Stimulated activated naive CD8-positive, alpha-beta T cell treated with anti-CD3 and anti-CD28 coated beads, Interleukin-15, amount 100 ng/mL, for 72 hours (primary cell): ENCODE data around the gene TOX3.

ENCODE experiments used
- ATAC-seq: fragments of 150-1000 bp; cut with Tn5 transposase; 2 replicates; pipeline ENCODE4 v1.10.0; 2021; ENCODE audit warnings: mild to moderate bottlenecking, moderate library complexity
- DNase-seq, 2 donors: peaks; one replicate each; pipeline ENCODE4 v3.0.0; 2021 to 2022
- H3K27ac Mint-ChIP-seq, 2 donors: one replicate each; pipeline ENCODE4 v1.8.0; 2022; ENCODE audit warnings: mild to moderate bottlenecking in 2 of 2, mixed read lengths in 2 of 2, moderate library complexity in 2 of 2
- H3K27me3 Mint-ChIP-seq: one replicate; pipeline ENCODE4 v1.8.0; 2022; ENCODE audit warnings: mixed read lengths
- H3K4me1 Mint-ChIP-seq: one replicate; pipeline ENCODE4 v1.8.0; 2022; ENCODE audit warnings: mild to moderate bottlenecking, mixed read lengths
- H3K4me3 Mint-ChIP-seq, 2 donors: one replicate each; pipeline ENCODE4 v1.8.0; 2022; ENCODE audit warnings: mild to moderate bottlenecking in 2 of 2, mixed read lengths in 2 of 2, moderate library complexity in 1 of 2
- H3K9me3 Mint-ChIP-seq, 2 donors: one replicate each; pipeline ENCODE4 v1.8.0; 2022; ENCODE audit warnings: mixed read lengths in 2 of 2

TOX3 gene

DNA sequence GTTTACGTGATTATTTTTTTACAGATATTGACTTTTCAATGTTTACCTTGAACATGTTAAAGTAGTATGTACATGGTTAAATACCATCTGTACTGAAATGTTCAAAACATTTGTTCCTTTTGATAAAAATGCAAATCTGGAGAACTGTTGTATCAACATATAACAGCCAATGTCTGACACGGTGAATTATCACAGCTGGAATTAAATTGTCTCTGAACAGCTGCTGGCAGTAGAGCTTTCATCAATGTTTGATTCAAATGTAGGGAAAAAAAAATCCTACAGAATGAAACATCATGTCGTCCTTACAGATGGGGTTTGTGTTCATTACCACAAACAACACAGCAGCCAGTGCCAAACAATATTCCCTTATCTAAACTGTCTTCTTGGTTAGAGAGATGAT lies 79.9 kb downstream of the TOX3 start:
- Mint-ChIP-seq H3K27me3 (no peaks in the 10 kb centered on the region), H3K27ac (no peak overlapping the region), H3K4me1 (no peaks in the 10 kb centered on the region), H3K9me3 (no peaks in the 10 kb centered on the region), H3K4me3 (no peak overlapping the region)
- DNase-seq (no peak), ATAC-seq (no peak)

DNA sequence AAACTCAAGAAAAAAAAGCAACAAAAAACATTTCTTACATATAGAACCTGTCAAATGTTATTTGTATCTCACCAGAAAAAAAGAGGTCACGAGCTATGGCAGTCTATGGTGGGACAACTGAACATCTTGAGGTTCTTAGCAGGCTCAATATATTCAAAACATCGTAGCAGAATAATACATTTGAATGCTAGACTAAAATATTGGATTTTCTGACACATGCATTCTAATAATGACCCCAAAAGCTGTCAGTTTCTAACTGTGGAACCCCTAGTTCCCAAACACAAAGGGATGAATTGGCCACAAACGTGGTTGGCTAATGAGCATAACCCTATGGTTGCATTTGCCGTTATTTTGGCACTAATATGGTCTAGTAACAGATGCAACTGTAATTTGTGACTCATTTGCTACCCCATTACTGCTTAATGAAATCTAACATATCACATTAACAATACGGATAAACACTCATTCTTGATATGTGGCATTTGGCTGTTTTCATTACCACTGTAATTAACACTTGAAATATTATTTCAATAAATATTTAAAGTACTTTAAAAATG lies 81.2 kb downstream of the TOX3 start:
- DNase-seq (no peak), ATAC-seq (no peak)
- no peak overlapping the region for H3K4me3 Mint-ChIP-seq
- H3K4me1 Mint-ChIP-seq = no peaks in the 10 kb centered on the region
- H3K9me3 Mint-ChIP-seq = no peaks in the 10 kb centered on the region
- no peaks in the 10 kb centered on the region for H3K27me3 Mint-ChIP-seq
- no peak overlapping the region for H3K27ac Mint-ChIP-seq

DNA sequence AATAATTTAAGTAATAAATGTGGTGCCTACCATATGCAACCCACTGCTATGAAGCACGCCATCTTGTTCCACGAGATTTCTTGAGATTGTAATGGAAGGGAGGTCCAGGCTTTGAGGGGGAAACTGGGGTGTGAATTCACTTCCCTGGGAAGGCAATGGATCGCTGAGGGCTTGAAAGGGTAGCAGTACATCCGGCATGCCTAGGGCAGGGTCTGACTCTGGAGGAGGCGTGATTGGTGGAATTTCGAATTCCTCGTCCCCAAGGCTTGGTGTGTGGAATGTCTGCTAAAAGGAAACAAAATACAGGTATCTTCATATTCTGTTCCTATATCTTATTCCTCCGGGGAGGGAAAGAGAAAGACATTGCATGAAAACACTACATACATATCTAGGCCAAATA lies 83.0 kb downstream of the TOX3 start:
- no peak for DNase-seq
- no peaks in the 10 kb centered on the region for H3K9me3 Mint-ChIP-seq
- no peaks in the 10 kb centered on the region for H3K27me3 Mint-ChIP-seq
- no peaks in the 10 kb centered on the region for H3K4me1 Mint-ChIP-seq
- ATAC-seq = no peak
- H3K27ac Mint-ChIP-seq = no peak overlapping the region
- H3K4me3 Mint-ChIP-seq = no peak overlapping the region

DNA sequence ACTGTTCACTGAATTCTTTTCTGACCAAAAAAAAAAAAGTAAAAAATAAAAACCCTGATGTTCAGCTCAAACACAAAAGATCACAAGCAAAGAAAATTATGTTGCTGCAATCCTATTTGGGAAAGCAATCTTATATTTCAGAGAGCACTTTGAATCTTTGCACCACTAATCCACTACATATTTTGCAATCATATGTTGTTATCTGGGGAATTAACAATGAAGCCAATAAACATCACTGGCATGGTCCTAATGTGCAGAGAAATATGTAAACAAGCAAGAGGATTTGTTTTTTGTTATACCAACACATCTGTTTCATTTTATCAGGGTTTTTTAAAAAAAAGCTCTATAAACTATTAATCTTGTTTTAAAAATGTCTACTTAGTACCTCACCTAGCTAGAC lies 84.1 kb downstream of the TOX3 start:
- Mint-ChIP-seq H3K27ac (no peak overlapping the region), H3K9me3 (no peaks in the 10 kb centered on the region), H3K4me3 (no peak overlapping the region), H3K4me1 (no peaks in the 10 kb centered on the region), H3K27me3 (no peaks in the 10 kb centered on the region)
- no peak for DNase-seq
- ATAC-seq = no peak

DNA sequence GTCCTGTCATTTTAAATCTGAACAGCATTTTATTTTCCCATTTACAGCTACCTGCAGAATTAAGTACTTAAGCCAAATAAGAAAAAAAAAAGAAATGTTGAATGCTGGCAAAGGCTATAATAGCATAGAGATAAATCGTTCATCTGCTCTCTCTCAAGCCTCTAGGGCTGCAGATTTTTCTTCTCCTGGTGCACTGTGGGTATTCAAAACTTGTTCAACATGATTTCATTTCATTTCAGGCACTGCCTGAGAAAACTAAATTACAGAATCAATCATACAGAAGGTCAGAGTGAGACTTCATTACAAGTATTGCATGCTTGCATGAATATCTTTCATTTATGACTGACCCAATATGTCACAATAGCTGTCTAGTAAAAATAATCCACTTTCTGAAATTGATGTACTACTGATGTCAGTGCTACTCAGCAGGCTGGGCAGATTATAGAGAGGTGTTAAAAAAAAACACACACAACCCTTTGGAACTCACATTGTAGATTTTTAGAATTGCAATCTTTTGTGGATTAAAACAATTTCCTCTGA lies 86.2 kb downstream of the TOX3 start:
- H3K9me3 Mint-ChIP-seq = peaks cover 0 to under 1% of the 10 kb centered on the region in 2 donors
- no peaks in the 10 kb centered on the region for H3K27me3 Mint-ChIP-seq
- no peak overlapping the region for H3K27ac Mint-ChIP-seq
- DNase-seq (no peak), ATAC-seq (no peak)
- no peak overlapping the region for H3K4me3 Mint-ChIP-seq
- H3K4me1 Mint-ChIP-seq = no peaks in the 10 kb centered on the region

DNA sequence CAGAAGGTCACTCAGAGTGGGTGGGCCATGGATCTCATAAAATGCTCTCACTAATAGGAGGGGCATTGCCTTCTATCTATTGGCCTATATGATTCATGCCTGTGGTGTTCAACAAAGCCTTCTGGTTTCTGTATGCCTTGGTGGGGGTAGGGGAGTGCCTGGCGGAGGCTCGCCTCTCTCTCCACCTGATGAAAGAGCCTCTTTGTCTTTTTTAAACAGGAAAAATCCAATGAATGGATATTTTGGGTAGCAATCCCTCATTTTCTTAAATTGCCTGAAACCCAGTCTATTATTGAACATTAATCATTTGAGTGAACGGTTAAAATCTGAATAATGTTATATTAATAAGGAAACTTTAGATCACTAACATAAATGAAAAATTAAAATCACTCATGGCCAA lies 90.6 kb downstream of the TOX3 start:
- H3K27ac Mint-ChIP-seq = no peak overlapping the region
- H3K4me3 Mint-ChIP-seq = no peak overlapping the region
- ATAC-seq (no peak), DNase-seq (no peak)
- H3K9me3 Mint-ChIP-seq = peaks cover 0 to 5% of the 10 kb centered on the region in 2 donors
- H3K4me1 Mint-ChIP-seq = no peaks in the 10 kb centered on the region
- H3K27me3 Mint-ChIP-seq = no peaks in the 10 kb centered on the region

DNA sequence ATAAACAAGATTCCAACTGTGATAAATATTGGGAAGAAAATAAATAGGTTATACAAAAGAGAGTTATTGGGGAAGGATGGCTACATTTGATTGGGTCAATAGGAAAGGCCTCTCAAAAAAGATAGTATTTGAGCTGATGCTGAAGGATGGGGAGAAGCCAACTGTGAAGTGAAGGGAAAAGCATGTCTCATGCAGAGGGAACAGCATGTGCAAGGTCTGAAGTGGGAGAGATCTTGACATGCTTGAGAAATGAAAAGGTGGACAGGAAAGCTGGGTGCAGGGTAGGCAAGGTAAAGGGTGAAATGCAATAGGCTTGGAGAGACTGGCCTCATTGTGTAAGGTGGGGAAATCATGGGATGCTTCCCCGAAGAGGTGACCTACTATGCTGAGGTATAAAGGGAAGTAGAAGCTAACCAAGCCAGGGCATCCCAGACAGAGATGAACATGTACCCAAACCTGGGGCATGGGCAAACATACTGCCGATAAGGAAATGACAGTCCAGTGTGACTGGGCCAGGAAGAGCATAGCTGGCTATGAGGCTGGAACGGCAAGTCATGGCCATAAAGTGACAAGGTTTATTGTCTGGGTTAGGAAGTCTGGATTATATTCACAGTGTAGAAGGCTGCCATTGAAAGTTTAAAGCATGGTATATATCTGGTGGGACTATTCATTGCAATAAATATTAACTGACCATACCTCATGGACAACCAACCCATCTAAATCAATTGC lies 91.2 kb downstream of the TOX3 start:
- Mint-ChIP-seq H3K4me1 (no peaks in the 10 kb centered on the region), H3K27me3 (no peaks in the 10 kb centered on the region), H3K4me3 (no peak overlapping the region), H3K9me3 (peaks cover 0 to 5% of the 10 kb centered on the region in 2 donors), H3K27ac (no peak overlapping the region)
- ATAC-seq (no peak), DNase-seq (no peak)

DNA sequence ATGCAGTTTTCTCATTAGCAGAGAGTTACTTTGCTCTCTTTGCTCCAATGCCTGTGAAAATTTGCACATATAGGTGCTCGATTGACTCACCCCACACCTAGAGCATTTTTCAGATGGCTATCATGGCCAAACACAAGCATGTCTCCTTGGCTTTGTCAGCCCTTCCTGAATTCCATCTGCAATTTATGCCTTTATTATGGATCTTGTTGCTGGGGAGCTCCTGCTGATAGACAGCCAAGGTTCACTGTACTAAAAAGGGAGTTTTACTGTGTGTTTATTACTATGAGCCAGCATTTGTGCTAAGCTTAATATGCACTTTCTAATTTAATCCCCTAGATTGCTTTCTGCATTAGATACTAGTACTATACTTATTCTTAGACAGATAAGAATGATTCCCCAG lies 93.3 kb downstream of the TOX3 start:
- Mint-ChIP-seq H3K27ac (no peak overlapping the region), H3K27me3 (no peaks in the 10 kb centered on the region), H3K9me3 (peaks cover 0 to 9% of the 10 kb centered on the region in 2 donors), H3K4me1 (no peaks in the 10 kb centered on the region), H3K4me3 (no peak overlapping the region)
- DNase-seq = no peak
- no peak for ATAC-seq

DNA sequence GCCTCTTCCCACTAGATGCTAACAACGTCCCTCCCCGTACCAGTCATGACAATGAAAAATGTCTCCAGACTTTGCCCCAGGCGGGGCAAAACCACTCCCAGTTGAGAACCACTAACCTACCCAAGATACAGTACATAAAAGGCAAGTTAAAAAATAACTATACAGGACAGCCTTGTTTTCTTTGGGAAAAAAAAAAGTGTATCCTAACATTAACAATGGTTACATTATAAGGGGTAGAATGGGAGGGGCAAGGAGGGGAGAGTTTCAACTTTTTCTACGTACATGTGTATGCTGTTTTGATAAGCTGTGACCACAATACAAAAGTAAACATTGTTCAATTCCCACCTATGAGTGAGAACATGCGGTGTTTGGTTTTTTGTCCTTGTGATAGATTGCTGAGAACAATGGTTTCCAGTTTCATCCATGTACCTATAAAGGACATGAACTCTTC lies 94.9 kb downstream of the TOX3 start:
- Mint-ChIP-seq H3K9me3 (peaks cover 0 to 11% of the 10 kb centered on the region in 2 donors), H3K4me3 (no peak overlapping the region), H3K27ac (no peak overlapping the region), H3K27me3 (no peaks in the 10 kb centered on the region), H3K4me1 (no peaks in the 10 kb centered on the region)
- ATAC-seq = no peak
- DNase-seq = no peak

DNA sequence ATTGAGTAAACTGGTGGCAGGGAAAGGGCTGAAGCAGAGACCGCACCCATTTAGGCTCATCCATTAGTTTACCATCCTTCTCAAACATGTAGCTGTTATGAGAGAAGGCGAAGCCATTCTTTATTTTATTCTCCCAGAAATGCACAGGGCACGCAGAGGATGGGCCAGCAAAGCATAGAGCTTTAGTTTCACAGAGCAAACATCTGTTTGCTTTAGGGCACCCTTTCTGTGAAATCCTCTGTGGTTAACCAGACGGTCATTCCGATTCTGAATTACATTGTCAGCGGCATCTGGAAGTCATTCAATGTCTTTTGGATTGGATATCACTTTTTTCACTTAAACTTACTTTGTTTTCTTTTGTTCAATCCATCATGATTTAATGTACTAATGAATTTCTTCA lies 96.0 kb downstream of the TOX3 start:
- no peak for DNase-seq
- peaks cover 0 to 11% of the 10 kb centered on the region in 2 donors for H3K9me3 Mint-ChIP-seq
- no peak overlapping the region for H3K27ac Mint-ChIP-seq
- no peak overlapping the region for H3K4me3 Mint-ChIP-seq
- ATAC-seq = no peak
- no peaks in the 10 kb centered on the region for H3K27me3 Mint-ChIP-seq
- no peaks in the 10 kb centered on the region for H3K4me1 Mint-ChIP-seq

DNA sequence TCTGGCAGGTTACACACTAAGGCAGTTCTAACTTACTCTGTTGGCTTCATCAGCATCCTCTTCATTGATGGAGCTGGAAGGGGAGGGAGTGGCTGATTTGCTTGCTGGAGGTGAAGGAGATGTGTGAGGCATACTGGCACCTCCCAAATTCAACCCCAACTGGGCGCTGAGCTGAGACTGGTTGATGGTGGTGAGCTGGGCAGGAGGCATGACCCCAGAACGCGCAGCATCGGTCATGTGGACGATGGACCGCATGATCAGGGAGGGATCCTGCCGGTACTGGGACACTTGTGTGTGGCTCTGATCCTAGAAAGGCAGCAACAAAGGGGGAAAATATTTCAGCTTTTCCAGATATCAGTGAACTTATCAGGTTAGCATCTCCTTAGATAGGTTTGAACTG lies 96.7 kb downstream of the TOX3 start:
- DNase-seq (no peak), ATAC-seq (no peak)
- Mint-ChIP-seq H3K27me3 (no peaks in the 10 kb centered on the region), H3K4me3 (no peak overlapping the region), H3K27ac (no peak overlapping the region), H3K4me1 (no peaks in the 10 kb centered on the region), H3K9me3 (peaks cover 0 to 6% of the 10 kb centered on the region in 2 donors)

DNA sequence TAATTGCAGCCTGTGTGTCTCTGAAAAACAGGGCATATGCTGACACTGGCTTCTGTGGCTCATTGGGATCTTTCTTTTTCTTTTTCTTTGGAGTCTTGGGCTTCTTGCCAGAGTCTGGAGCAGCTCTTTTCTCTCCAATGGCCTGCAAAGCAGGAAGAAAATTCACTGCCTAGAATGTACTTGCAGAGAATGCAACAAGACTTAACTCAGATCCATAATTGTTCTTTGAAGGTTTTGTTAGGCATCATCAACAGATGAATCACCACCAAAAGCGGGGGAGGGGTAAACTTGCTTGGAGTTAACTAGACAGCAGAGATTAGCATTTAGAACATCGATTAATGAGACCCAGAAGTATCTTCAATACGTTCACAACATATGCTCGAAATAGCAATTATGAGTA lies 100.9 kb downstream of the TOX3 start:
- H3K27ac Mint-ChIP-seq = no peak overlapping the region
- DNase-seq (no peak), ATAC-seq (no peak)
- no peaks in the 10 kb centered on the region for H3K27me3 Mint-ChIP-seq
- peaks cover 0 to 6% of the 10 kb centered on the region in 2 donors for H3K9me3 Mint-ChIP-seq
- no peak overlapping the region for H3K4me3 Mint-ChIP-seq
- H3K4me1 Mint-ChIP-seq = no peaks in the 10 kb centered on the region

DNA sequence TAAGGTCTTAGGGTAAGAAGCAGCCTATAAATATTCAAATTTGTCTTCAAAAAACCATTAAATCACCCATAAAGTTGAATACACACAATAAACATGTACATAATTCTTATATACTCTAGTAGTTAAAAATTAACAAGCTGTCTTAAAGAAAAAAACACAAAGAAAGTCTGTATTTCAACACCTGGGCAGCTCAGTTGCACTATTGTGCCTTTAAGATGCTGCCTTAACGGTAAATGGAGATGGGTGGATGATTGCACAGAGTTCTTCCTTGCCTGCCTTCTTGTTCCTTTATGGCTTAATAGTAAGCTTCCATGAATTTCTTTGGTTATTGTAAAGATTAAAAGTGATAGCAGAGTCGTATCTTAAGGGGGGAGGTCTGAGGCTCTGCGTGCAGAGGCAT lies 105.1 kb downstream of the TOX3 start:
- DNase-seq = no peak
- Mint-ChIP-seq H3K27ac (no peak overlapping the region), H3K9me3 (peaks cover 0 to 16% of the 10 kb centered on the region in 2 donors), H3K4me3 (no peak overlapping the region), H3K4me1 (no peaks in the 10 kb centered on the region), H3K27me3 (no peaks in the 10 kb centered on the region)
- ATAC-seq = no peak

DNA sequence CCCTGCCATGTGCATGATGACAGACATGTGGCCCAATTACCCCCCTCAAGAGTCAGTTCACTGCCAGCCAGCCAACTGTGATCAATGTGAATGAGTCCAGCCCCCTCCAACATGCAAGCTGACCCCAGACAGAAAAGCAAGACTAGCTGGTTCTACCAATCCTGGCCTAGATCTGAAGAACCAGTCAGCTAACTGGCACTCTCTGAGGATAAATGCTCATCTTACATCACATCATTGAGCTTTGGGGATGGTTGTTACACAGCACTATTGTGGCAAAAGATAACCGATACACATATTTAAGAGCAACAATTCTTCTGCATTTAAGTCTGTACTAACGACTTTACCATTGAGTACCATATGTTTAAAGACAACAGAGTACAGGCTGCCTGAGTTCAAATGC lies 106.7 kb downstream of the TOX3 start:
- DNase-seq (no peak), ATAC-seq (no peak)
- no peaks in the 10 kb centered on the region for H3K27me3 Mint-ChIP-seq
- no peaks in the 10 kb centered on the region for H3K4me1 Mint-ChIP-seq
- peak overlapping the region in 1 of 2 donors; percentile 37 for H3K27ac Mint-ChIP-seq
- no peak overlapping the region for H3K4me3 Mint-ChIP-seq
- H3K9me3 Mint-ChIP-seq = peaks cover 0 to 16% of the 10 kb centered on the region in 2 donors

DNA sequence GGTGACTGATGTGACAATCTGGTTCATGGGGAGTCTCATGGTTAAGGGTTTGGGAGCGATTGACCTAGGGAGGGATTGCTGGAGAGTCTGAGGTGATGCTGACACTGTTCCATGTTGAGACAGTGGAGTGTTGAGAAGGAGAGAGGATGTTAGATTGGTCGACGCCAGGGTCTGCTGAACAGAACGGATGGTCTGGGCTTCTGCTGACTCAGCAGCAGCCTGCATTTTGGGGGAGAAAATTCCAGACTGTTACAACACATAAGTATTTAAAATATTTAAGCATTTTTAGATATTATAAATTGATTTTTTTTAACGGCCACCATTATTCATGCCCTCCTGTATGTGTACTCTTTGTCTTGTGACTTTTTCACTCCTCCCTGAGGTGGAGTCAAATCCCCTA lies 107.2 kb downstream of the TOX3 start:
- Mint-ChIP-seq H3K4me1 (no peaks in the 10 kb centered on the region), H3K27ac (peak overlapping the region in 1 of 2 donors; percentile 37), H3K27me3 (no peaks in the 10 kb centered on the region), H3K4me3 (no peak overlapping the region), H3K9me3 (peaks cover 0 to 16% of the 10 kb centered on the region in 2 donors)
- no peak for DNase-seq
- no peak for ATAC-seq

DNA sequence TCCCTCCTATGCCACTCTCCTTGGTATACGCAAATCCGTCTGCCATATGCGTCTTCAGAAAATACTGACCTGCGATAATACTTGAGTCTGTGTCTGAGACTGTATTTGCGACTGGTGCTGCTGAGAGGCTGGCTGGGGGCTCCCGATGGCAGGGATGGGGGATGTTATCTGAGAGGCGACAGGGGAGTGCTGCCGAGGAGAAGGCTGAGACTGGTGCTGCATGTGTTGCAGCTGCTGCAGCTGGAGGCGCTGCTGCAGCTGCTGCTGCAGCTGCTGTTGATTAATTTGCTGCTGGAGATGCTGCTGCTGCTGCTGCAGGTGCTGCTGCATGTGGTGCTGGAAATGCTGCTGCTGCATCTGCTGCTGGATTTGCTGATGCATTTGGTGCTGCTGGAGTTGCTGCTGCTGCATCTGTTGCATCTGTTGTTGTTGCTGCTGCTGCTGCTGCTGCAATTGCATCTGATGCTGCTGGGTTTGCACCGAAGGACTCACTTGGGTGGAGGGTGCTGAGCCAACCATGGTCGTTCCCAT lies 107.7 kb downstream of the TOX3 start:
- DNase-seq (no peak), ATAC-seq (no peak)
- H3K4me3 Mint-ChIP-seq = no peak overlapping the region
- no peaks in the 10 kb centered on the region for H3K4me1 Mint-ChIP-seq
- peaks cover 2 to 16% of the 10 kb centered on the region in 2 donors for H3K9me3 Mint-ChIP-seq
- no peaks in the 10 kb centered on the region for H3K27me3 Mint-ChIP-seq
- no peak overlapping the region for H3K27ac Mint-ChIP-seq
